Activated CD4-positive, alpha-beta T cell treated with anti-CD3 and anti-CD28 coated beads, Interleukin-2, Interleukin-4, amounts not matched to agents 100 ng/mL and 50 ng/mL, durations not matched to agents 16 hours and 8 hours (primary cell): ENCODE measurements around the gene CABLES1.
"Not testable (repeated sequence)": the region's sequence is repeated elsewhere in the genome, so short reads cannot be mapped to it uniquely, and the experiment has no call there.

Experiments used
- DNase-seq: peaks from one replicate; pipeline ENCODE4 v3.0.0-alpha.2; 2020; ENCODE audit warnings: low spot score

Gene CABLES1

GRCh38 chr18:23134780-23135549 lies at the start of gene CABLES1:
Gene CABLES1, plus strand, starts transcription at chr18:23135485. Its CDS starts 278 bp downstream, at chr18:23135763.
- DNase-seq: no peak

- DNase-seq: no peak
Observed at GRCh38 chr18:23087352-23087751, 47.9 kb upstream of the CABLES1 start.

- DNase-seq: no peak
Observed at GRCh38 chr18:23088310-23088709, 47.0 kb upstream of the CABLES1 start.

- peak; percentile 27 for DNase-seq
Observed at GRCh38 chr18:23091017-23091993, 44.0 kb upstream of the CABLES1 start.

- DNase-seq: no peak
Observed at GRCh38 chr18:23092121-23092520, 43.2 kb upstream of the CABLES1 start.

GRCh38 chr18:23093130-23093529 lies 42.2 kb upstream of the CABLES1 start:
- not testable (repeated sequence) for DNase-seq

GRCh38 chr18:23093772-23094171 lies 41.5 kb upstream of the CABLES1 start:
- no peak for DNase-seq

GRCh38 chr18:23094411-23095190 lies 40.7 kb upstream of the CABLES1 start:
- DNase-seq: no peak

GRCh38 chr18:23095463-23095862 lies 39.8 kb upstream of the CABLES1 start:
- no peak for DNase-seq

GRCh38 chr18:23097016-23097415 lies 38.3 kb upstream of the CABLES1 start:
- DNase-seq: not testable (repeated sequence)

- no peak for DNase-seq
Observed at GRCh38 chr18:23099621-23100020, 35.7 kb upstream of the CABLES1 start.

GRCh38 chr18:23101861-23102432 lies 33.3 kb upstream of the CABLES1 start:
- no peak for DNase-seq

- DNase-seq: no peak
Observed at GRCh38 chr18:23102493-23103261, 32.6 kb upstream of the CABLES1 start.

GRCh38 chr18:23103449-23103848 lies 31.8 kb upstream of the CABLES1 start:
- DNase-seq: no peak

- no peak for DNase-seq
Observed at GRCh38 chr18:23105030-23105429, 30.3 kb upstream of the CABLES1 start.

- DNase-seq: no peak
Observed at GRCh38 chr18:23105581-23106219, 29.6 kb upstream of the CABLES1 start.

GRCh38 chr18:23106575-23106974 lies 28.7 kb upstream of the CABLES1 start:
- DNase-seq: no peak

GRCh38 chr18:23107718-23108117 lies 27.6 kb upstream of the CABLES1 start:
- DNase-seq: no peak

GRCh38 chr18:23108496-23108895 lies 26.8 kb upstream of the CABLES1 start:
- DNase-seq: no peak

GRCh38 chr18:23109163-23109562 lies 26.1 kb upstream of the CABLES1 start:
- DNase-seq: not testable (repeated sequence)
